ENCODE data around the gene XKR8. TPM values are rescaled to one million over a fixed set of nuclear protein-coding genes. Genes with fewer than 3 reads are reported as not detected.

XKR8 gene
- total RNA-seq, 1 donor from 2014 or later: 20.1 TPM

DNA sequence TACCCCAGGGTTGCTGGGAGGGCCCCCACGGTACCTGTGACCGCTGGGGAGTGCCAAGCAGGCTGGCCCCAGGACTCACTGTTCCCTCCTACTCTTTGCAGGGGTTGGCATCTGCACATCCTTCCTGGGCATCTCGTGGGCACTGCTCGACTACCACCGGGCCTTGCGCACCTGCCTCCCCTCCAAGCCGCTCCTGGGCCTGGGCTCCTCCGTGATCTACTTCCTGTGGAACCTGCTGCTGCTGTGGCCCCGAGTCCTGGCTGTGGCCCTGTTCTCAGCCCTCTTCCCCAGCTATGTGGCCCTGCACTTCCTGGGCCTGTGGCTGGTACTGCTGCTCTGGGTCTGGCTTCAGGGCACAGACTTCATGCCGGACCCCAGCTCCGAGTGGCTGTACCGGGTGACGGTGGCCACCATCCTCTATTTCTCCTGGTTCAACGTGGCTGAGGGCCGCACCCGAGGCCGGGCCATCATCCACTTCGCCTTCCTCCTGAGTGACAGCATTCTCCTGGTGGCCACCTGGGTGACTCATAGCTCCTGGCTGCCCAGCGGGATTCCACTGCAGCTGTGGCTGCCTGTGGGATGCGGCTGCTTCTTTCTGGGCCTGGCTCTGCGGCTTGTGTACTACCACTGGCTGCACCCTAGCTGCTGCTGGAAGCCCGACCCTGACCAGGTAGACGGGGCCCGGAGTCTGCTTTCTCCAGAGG is 6.8 kb downstream of the XKR8 start:
- TF ChIP-seq CTCF (IDR thresholded peaks at IDR 0.05; ENCODE audit: unreplicated experiment): no peak
- peaks cover 22% of the 10 kb centered on the region for H3K36me3 Mint-ChIP-seq (ENCODE audit: low read depth, unreplicated experiment)
- H3K9me3 Mint-ChIP-seq (ENCODE audit: unreplicated experiment): no peaks in the 10 kb centered on the region
- H3K4me1 Mint-ChIP-seq (ENCODE audit: unreplicated experiment): peaks cover 2% of the 10 kb centered on the region
- no peak overlapping the region for H3K27ac Mint-ChIP-seq (ENCODE audit: unreplicated experiment)
- peaks cover 2% of the 10 kb centered on the region for H3K27me3 Mint-ChIP-seq (ENCODE audit: unreplicated experiment)
- DNase-seq (ENCODE audit: low spot score): no peak
- no peak overlapping the region for H3K4me3 Mint-ChIP-seq (ENCODE audit: unreplicated experiment)

- Mint-ChIP-seq H3K27ac (ENCODE audit: unreplicated experiment) (no peak overlapping the region), H3K9me3 (ENCODE audit: unreplicated experiment) (no peaks in the 10 kb centered on the region), H3K36me3 (ENCODE audit: low read depth, unreplicated experiment) (peaks cover 22% of the 10 kb centered on the region), H3K4me1 (ENCODE audit: unreplicated experiment) (no peaks in the 10 kb centered on the region), H3K4me3 (ENCODE audit: unreplicated experiment) (peak overlapping the region; percentile 8), H3K27me3 (ENCODE audit: unreplicated experiment) (peaks cover 2% of the 10 kb centered on the region)
- no peak for DNase-seq (ENCODE audit: low spot score)
- no peak for TF ChIP-seq CTCF (IDR thresholded peaks at IDR 0.05; ENCODE audit: unreplicated experiment)
Observed at GRCh38 chr1:27967106-27967883, 7.5 kb downstream of the XKR8 start.

DNA sequence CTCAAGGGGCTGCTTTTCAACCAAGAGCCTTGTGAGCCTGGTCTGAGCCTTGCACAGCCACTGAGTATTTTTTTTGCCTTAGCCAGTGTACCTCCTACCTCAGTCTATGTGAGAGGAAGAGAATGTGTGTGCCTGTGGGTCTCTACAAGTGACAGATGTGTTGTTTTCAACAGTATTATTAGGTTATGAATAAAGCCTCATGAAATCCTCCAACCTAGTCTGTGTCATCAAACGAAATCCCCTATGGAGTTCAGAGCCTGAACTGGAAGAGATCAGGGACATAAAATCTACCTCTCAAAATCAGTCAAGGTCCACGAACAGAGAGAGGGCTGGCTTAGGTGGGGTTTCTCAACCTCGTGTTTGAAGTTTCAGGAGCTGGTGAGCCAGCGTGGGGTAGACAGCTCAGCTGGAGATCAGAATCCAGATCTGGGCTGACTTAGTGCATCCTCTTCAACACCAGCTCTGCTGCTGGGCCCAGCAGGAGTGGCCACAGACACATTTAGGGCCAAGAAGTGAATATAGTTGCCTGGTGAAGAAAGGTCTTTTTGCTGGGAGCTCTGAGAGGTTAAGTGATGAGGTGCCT is 8.2 kb downstream of the XKR8 start:
- no peak for DNase-seq (ENCODE audit: low spot score)
- peak overlapping the region; percentile 8 for H3K4me3 Mint-ChIP-seq (ENCODE audit: unreplicated experiment)
- peaks cover 2% of the 10 kb centered on the region for H3K27me3 Mint-ChIP-seq (ENCODE audit: unreplicated experiment)
- peaks cover 22% of the 10 kb centered on the region for H3K36me3 Mint-ChIP-seq (ENCODE audit: low read depth, unreplicated experiment)
- peak overlapping the region; percentile 49 for H3K27ac Mint-ChIP-seq (ENCODE audit: unreplicated experiment)
- no peaks in the 10 kb centered on the region for H3K4me1 Mint-ChIP-seq (ENCODE audit: unreplicated experiment)
- H3K9me3 Mint-ChIP-seq (ENCODE audit: unreplicated experiment): no peaks in the 10 kb centered on the region
- no peak for TF ChIP-seq CTCF (IDR thresholded peaks at IDR 0.05; ENCODE audit: unreplicated experiment)

- Mint-ChIP-seq H3K27ac (ENCODE audit: unreplicated experiment) (no peak overlapping the region), H3K4me3 (ENCODE audit: unreplicated experiment) (no peak overlapping the region), H3K4me1 (ENCODE audit: unreplicated experiment) (no peaks in the 10 kb centered on the region), H3K9me3 (ENCODE audit: unreplicated experiment) (no peaks in the 10 kb centered on the region), H3K36me3 (ENCODE audit: low read depth, unreplicated experiment) (peaks cover 22% of the 10 kb centered on the region), H3K27me3 (ENCODE audit: unreplicated experiment) (peaks cover 2% of the 10 kb centered on the region)
- no peak for DNase-seq (ENCODE audit: low spot score)
- no peak for TF ChIP-seq CTCF (IDR thresholded peaks at IDR 0.05; ENCODE audit: unreplicated experiment)
Observed at GRCh38 chr1:27968692-27969091, 8.9 kb downstream of the XKR8 start.

Measured in endothelial cell (in vitro differentiated cells).